NT2/D1 (cell line): ENCODE results near the gene LPP.

ENCODE experiments used
- DNase-seq: peaks from one replicate; pipeline ENCODE4 v3.0.0-alpha.2; 2011; ENCODE audit warnings: low read depth, low spot score
- H3K27me3 ChIP-seq: 2 replicates; pipeline ENCODE4 v1.6.0; 2011; ENCODE audit warnings: mild to moderate bottlenecking; ENCODE audit not compliant: insufficient read length, insufficient read depth
- H3K36me3 ChIP-seq: 2 replicates; pipeline ENCODE4 v1.6.1; 2011; ENCODE audit warnings: mild to moderate bottlenecking, low read length, mixed read lengths; ENCODE audit not compliant: insufficient read depth, insufficient read length
- H3K4me1 ChIP-seq: 2 replicates; pipeline ENCODE4 v1.5.1; 2011; ENCODE audit not compliant: insufficient read depth, insufficient read length
- H3K4me3 ChIP-seq: 2 replicates; pipeline ENCODE4 v1.5.1; 2011; ENCODE audit warnings: low read depth; ENCODE audit not compliant: insufficient read length
- H3K9ac ChIP-seq: 2 replicates; pipeline ENCODE4 v1.6.0; 2011; ENCODE audit warnings: low read depth; ENCODE audit not compliant: insufficient read length
- H3K9me3 ChIP-seq: 2 replicates; pipeline ENCODE4 v1.5.1; 2011; ENCODE audit warnings: mild to moderate bottlenecking, low read length; ENCODE audit not compliant: insufficient read depth
- SUZ12 ChIP-seq: IDR thresholded peaks from 2 replicates; pipeline ENCODE4 v1.6.1; 2011; ENCODE audit not compliant: insufficient read length, insufficient read depth; ENCODE audit errors: extremely low read depth
- YY1 ChIP-seq: IDR thresholded peaks from 2 replicates; pipeline ENCODE4 v1.6.1; 2011; ENCODE audit not compliant: insufficient read length, insufficient read depth
- ZNF274 ChIP-seq: IDR thresholded peaks from 2 replicates; pipeline ENCODE4 v1.6.1; 2011; ENCODE audit warnings: mild to moderate bottlenecking, low read depth, low read length

LPP gene

DNA sequence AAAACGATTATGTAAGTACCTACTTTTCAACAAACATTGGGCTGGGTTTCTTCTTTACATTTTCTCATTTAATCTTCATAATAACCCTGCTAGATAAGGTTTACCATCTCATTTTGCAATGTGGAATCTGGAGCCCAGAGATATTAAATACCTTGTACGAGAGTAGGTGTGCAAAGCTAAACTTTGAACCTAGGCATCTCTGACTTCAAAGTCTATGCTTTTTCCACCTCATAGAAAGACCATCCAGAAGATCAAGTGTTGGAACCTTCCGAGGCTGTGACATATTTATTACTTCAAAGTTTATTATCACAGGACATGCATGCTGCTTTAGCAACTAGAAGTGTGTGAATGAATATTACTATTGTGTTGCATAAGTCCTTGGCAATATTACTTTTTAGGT, 520.6 kb downstream of the LPP start:
- Histone ChIP-seq H3K36me3 (no peaks in the 10 kb centered on the region), H3K4me3 (no peak overlapping the region), H3K9me3 (peaks cover 13% of the 10 kb centered on the region), H3K9ac (no peak overlapping the region), H3K4me1 (no peaks in the 10 kb centered on the region), H3K27me3 (no peaks in the 10 kb centered on the region)
- no peak for DNase-seq
- no peak for TF ChIP-seq ZNF274
- no peak for TF ChIP-seq SUZ12
- TF ChIP-seq YY1: no peak

DNA sequence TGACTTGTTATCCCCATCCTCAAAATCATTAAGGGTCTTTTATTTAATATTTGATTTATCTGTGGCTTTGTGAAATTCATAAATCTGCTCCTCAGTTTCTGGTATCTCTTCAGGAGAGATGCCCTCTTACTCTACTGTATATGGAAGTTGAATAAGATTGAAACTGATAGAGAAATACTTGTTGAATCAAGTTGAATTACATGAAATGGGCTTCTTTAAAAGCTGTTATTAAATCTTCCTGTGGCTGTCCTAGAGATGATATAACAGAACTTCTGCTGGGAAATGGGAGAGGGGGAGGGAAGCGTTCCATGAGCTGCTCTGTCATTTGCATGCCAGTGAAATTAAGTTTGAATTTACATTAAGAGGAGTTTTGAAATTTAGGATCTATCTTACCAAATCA, 523.4 kb downstream of the LPP start:
- TF ChIP-seq YY1: no peak
- no peak for DNase-seq
- Histone ChIP-seq H3K9me3 (peaks cover 13% of the 10 kb centered on the region), H3K9ac (no peak overlapping the region), H3K36me3 (no peaks in the 10 kb centered on the region), H3K4me3 (no peak overlapping the region), H3K27me3 (no peaks in the 10 kb centered on the region), H3K4me1 (no peaks in the 10 kb centered on the region)

DNA sequence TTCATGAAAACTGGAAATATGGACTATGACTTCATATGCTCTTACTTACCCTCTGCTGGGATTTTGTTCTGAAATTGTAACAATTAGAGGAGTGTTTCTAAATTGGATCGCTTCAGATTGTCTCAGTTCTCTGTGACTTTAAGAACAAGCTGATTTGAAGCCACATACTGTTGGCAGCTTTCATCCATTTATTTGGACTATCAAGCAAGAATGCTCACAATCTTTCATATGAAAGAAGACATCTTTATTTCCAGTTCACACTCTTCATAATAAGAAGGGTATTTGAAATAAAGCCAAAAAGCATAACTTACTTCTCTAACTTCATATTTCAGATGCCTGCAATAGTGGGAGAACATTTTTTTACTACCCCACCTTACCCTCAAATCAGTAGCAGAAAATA, 526.2 kb downstream of the LPP start:
- TF ChIP-seq YY1 (no peak), ZNF274 (no peak), SUZ12 (no peak)
- Histone ChIP-seq H3K9ac (no peak overlapping the region), H3K36me3 (no peaks in the 10 kb centered on the region), H3K9me3 (peaks cover 13% of the 10 kb centered on the region), H3K27me3 (no peaks in the 10 kb centered on the region), H3K4me3 (no peak overlapping the region), H3K4me1 (no peaks in the 10 kb centered on the region)
- no peak for DNase-seq

DNA sequence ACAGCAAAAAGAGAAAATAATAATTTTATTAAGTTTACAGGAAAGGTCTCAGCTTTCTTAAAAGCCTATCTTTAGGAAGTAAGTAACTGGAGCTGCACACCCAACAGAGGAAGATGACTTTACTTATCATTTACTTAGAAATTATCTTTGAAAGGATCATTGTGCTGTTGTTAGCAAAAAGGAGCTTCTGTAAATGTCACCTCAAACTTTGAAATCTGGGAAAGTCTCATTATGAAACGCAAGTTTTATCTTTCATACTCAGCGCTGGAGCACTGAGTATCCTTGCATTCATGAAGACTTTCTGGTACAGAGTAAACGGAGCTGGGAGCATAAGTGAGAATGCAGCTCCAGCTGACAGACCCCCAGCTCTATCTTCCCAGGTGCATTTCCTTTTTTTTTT, 526.6 kb downstream of the LPP start:
- no peaks in the 10 kb centered on the region for H3K36me3 ChIP-seq
- no peak for TF ChIP-seq SUZ12
- no peak for TF ChIP-seq ZNF274
- TF ChIP-seq YY1: no peak

DNA sequence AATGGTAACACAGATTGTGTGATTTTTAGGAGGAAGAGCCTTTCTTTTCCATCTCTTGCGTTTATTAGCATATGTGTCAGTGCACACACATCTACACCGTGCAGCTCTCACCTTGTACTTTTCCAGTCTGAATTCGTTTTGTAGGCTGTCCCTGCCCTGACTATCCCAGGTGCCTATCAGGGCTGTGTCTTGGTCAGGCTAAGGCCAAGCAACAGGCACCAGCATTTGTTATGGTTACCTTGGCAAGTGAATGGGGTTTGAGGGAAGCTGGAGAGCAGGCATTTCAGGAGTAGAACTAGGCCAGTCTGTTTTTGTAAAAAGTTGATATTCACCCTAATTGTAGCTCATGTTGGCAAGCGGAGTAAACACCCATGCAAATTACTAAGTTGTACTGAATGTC, 528.4 kb downstream of the LPP start:
- Histone ChIP-seq H3K27me3 (no peaks in the 10 kb centered on the region), H3K4me3 (no peak overlapping the region), H3K36me3 (no peaks in the 10 kb centered on the region), H3K4me1 (no peaks in the 10 kb centered on the region), H3K9ac (no peak overlapping the region), H3K9me3 (no peaks in the 10 kb centered on the region; the same call in 1 of the 2 replicates)
- TF ChIP-seq YY1 (no peak), SUZ12 (no peak), ZNF274 (no peak)
- no peak for DNase-seq

More for the DNA sequence above, 526.6 kb downstream of the LPP start:
- Histone ChIP-seq H3K9me3 (peaks cover 13% of the 10 kb centered on the region), H3K9ac (no peak overlapping the region), H3K4me1 (no peaks in the 10 kb centered on the region), H3K4me3 (no peak overlapping the region), H3K27me3 (no peaks in the 10 kb centered on the region)
- DNase-seq: no peak

DNA sequence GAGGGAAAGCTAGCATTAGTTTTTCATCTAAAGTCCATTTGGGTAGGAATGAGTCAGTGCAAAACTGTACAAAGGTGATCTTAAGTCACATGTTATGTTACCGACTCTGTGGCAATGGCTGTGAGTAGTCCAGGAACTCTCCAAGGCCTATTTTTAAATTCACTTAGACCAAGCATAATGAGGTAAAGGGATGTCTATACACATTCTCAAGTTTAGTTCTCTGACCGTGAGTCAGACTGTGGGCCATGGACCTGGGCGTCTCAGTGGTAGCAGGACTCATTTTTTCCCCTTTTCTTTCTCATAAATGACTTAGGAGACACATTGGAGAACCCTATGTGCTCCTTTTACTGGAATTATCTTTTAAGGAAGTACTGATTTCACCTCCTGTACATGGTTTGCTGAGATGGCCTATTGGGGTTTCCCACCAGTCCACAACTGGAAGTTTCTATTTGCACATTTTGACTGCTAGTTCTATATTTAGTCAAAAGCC, 529.1 kb downstream of the LPP start:
- no peak overlapping the region for H3K9ac ChIP-seq
- no peak for DNase-seq
- H3K4me3 ChIP-seq: no peak overlapping the region
- no peak for TF ChIP-seq ZNF274
- TF ChIP-seq YY1: no peak
- TF ChIP-seq SUZ12: no peak
- H3K9me3 ChIP-seq: no peaks in the 10 kb centered on the region
- no peaks in the 10 kb centered on the region for H3K27me3 ChIP-seq
- H3K4me1 ChIP-seq: no peaks in the 10 kb centered on the region
- H3K36me3 ChIP-seq: no peaks in the 10 kb centered on the region

DNA sequence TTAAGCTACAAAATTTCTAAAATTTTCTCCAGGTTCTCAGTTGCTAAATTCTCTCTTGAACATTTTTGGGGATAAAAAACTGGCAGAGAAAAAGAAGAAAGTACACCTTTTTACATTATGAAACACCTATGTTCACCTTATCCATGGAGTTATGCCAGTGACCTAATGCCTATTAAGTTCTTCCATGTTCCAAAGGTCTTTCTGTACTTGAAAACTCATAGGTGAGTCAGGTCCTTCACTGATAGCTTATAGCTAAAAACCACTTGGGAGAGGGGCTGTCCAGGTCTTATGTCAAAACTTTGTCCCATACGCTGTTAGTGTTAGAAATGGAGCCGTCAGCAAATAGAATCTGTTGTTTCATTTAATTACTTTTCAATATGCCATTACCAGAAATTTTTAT, 530.3 kb downstream of the LPP start:
- no peaks in the 10 kb centered on the region for H3K4me1 ChIP-seq
- no peaks in the 10 kb centered on the region for H3K36me3 ChIP-seq
- no peak overlapping the region for H3K9ac ChIP-seq
- no peak for TF ChIP-seq YY1
- no peak for TF ChIP-seq SUZ12
- no peak for TF ChIP-seq ZNF274
- no peaks in the 10 kb centered on the region for H3K27me3 ChIP-seq
- DNase-seq: no peak
- H3K9me3 ChIP-seq: no peaks in the 10 kb centered on the region
- H3K4me3 ChIP-seq: no peak overlapping the region

DNA sequence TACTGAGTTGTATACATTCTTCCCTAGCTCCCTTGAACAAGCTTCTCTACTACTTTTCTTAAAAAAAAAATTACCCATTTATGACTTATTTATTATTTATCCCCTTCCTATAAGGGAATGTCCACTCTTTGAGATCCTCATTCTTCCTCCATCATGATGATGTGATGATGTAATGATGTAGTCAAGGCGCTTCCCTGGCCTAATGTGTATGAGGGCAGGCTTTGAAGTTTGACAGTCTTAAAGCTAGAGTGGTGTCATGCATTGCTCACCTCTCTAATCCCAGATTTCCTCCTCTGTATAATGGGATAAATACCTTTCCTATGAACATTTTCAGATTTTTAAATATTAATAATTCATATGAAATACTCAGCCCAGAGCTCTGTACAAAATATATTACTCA, 531.8 kb downstream of the LPP start:
- H3K27me3 ChIP-seq: no peaks in the 10 kb centered on the region
- no peak overlapping the region for H3K9ac ChIP-seq
- no peak for TF ChIP-seq YY1
- no peak for TF ChIP-seq SUZ12
- TF ChIP-seq ZNF274: no peak
- no peaks in the 10 kb centered on the region for H3K4me1 ChIP-seq
- H3K36me3 ChIP-seq: no peaks in the 10 kb centered on the region
- no peak overlapping the region for H3K4me3 ChIP-seq
- no peak for DNase-seq
- H3K9me3 ChIP-seq: no peaks in the 10 kb centered on the region
